ENCODE data around the gene CXorf38.
A peak's percentile ranks its signal among the peaks of the same experiment; 100 is the strongest.

Gene CXorf38

DNA sequence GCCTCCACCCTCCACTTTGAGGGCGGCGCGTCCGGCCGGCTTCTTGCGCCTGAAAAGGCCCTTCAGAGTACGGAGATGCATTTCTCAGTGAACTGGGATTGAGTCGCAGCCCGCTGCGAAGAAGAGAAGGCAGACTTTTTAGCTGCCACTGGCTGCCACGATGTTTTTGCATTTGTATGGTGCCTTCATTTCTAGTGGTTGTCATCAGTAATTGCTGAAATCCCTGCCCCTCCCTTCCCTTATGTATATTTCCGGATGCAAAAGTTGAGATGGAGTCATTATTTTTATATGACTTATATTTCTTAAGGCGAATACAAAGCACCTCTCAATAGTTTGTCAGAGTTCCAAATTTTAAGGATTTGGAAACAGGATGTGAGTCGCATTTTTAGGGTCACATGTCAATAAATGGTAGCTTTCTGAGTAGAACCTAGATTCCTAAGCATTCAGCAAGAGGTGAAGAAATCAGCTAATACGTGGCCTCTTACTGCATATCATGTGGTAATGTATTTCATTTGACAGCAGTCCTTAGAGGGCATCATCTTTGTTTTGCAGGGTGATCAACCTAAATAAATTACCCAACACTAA is 65.9 kb downstream of the CXorf38 start:
- Histone ChIP-seq H2AFZ (ENCODE audit: low read depth) (peak overlapping the region; percentile 41), H3K9ac (peak overlapping the region; percentile 58), H3K4me2 (peak overlapping the region; percentile 40), H4K20me1 (ENCODE audit: insufficient read depth) (no peaks in the 10 kb centered on the region), H3K36me3 (ENCODE audit: insufficient read depth) (no peaks in the 10 kb centered on the region), H3K79me2 (ENCODE audit: insufficient read depth, low read depth) (peaks cover 25% of the 10 kb centered on the region), H3K27ac (peak overlapping the region; percentile 63), H3K27me3 (ENCODE audit: insufficient read depth, low read depth) (no peaks in the 10 kb centered on the region), H3K4me1 (ENCODE audit: low read depth, poor library complexity, severe bottlenecking) (peaks cover 35% of the 10 kb centered on the region), H3K4me3 (IDR thresholded peaks at IDR 0.05; ENCODE audit: insufficient read depth, low read depth, low read length) (no peak overlapping the region)
- TF ChIP-seq, protein P1, sequence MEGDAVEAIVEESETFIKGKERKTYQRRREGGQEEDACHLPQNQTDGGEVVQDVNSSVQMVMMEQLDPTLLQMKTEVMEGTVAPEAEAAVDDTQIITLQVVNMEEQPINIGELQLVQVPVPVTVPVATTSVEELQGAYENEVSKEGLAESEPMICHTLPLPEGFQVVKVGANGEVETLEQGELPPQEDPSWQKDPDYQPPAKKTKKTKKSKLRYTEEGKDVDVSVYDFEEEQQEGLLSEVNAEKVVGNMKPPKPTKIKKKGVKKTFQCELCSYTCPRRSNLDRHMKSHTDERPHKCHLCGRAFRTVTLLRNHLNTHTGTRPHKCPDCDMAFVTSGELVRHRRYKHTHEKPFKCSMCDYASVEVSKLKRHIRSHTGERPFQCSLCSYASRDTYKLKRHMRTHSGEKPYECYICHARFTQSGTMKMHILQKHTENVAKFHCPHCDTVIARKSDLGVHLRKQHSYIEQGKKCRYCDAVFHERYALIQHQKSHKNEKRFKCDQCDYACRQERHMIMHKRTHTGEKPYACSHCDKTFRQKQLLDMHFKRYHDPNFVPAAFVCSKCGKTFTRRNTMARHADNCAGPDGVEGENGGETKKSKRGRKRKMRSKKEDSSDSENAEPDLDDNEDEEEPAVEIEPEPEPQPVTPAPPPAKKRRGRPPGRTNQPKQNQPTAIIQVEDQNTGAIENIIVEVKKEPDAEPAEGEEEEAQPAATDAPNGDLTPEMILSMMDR (conservative IDR thresholded peaks at IDR 0.05; ENCODE audit: low read depth, low read length), result no peak

DNA sequence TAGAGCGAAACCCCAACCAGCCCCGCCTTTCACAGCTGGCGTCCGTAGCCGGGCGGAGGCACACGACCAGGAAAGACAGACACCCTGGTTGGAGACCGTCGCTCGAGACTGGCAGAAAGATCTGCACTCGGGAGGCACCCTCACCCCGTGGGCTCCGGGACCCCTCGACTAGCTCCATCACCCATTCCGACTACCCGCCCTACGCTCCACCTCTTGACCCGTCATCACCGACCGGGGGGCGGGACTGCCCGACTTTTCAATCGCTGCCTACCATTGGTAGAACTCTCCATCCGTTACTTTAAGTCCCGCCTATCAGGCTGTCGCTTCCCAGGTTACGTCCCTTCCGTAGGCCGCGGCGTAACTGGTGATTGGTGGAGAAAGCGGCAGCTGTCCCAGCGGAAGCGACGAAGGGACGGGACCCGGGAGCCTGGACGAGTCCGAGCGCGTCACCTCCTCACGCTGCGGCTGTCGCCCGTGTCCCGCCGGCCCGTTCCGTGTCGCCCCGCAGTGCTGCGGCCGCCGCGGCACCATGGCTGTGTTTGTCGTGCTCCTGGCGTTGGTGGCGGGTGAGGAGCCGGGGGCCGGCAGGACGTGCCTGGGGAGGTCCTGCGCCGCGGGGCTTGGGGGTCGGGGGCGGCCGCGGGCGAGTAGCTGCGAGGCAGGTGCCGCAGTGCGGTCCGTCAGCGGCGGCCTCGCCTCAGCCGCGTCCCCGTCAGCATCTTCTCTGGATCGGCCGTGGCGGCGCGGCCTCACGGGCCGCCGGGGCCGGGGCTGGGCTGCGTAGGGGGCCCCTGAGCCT is 66.6 kb downstream of the CXorf38 start, which contains the start of gene ATP6AP2:
Gene ATP6AP2 (plus strand): TSS at position 434 of the 799 bp plus-strand sequence. CDS start 96 bp downstream, at position 530.
- Histone ChIP-seq H3K4me3 (IDR thresholded peaks at IDR 0.05; ENCODE audit: insufficient read depth, low read depth, low read length) (no peak within 1 kb of the TSS), H3K36me3 (ENCODE audit: insufficient read depth) (no peaks in the 10 kb centered on the region), H3K27ac (peak within 1 kb of the TSS; percentile 63), H3K79me2 (ENCODE audit: insufficient read depth, low read depth) (peaks cover 21% of the 10 kb centered on the region), H2AFZ (ENCODE audit: low read depth) (peak within 1 kb of the TSS; percentile 71), H3K4me2 (peak within 1 kb of the TSS; percentile 69), H3K4me1 (ENCODE audit: low read depth, poor library complexity, severe bottlenecking) (peaks cover 35% of the 10 kb centered on the region), H4K20me1 (ENCODE audit: insufficient read depth) (no peaks in the 10 kb centered on the region), H3K27me3 (ENCODE audit: insufficient read depth, low read depth) (no peaks in the 10 kb centered on the region), H3K9ac (peak within 1 kb of the TSS; percentile 58)
- TF ChIP-seq, protein P1 (conservative IDR thresholded peaks at IDR 0.05; ENCODE audit: low read depth, low read length), result no peak

DNA sequence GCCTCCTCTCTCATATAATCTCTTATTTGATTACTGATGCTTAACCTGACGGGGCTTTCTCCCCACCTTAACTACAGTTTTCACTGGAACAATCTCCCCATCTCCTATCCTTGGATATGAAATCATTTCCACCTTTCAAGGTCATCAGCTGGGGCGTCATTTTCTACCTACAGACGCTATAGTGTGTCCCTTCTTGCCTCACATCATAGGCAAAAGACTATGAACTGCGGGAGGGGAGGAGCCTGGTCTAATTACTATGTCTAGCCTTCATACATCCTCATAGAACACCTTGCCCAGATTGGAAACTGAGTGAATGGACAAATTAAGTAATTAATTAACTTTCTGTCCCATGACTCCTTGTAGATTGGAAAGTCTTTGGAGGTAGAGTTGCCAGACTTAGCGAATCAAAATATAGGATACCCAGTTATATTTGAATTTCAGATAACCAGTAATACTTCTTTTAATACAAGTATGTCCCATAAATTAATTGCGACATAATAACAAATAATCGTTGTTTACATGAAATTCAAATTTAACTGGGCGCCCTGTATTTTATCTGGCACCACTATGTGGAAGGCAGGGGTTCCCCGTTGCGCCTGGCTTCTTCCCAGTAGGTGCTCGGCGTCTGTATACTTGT is 67.3 kb downstream of the CXorf38 start:
- Histone ChIP-seq H4K20me1 (ENCODE audit: insufficient read depth) (no peaks in the 10 kb centered on the region), H3K4me3 (IDR thresholded peaks at IDR 0.05; ENCODE audit: insufficient read depth, low read depth, low read length) (no peak overlapping the region), H3K79me2 (ENCODE audit: insufficient read depth, low read depth) (peaks cover 21% of the 10 kb centered on the region), H3K4me2 (peak overlapping the region; percentile 69), H3K4me1 (ENCODE audit: low read depth, poor library complexity, severe bottlenecking) (peaks cover 29% of the 10 kb centered on the region), H3K27ac (no peak overlapping the region; the same call in 1 of the 2 replicates), H3K9ac (peak overlapping the region; percentile 58; the same call in 1 of the 2 replicates), H2AFZ (ENCODE audit: low read depth) (peak overlapping the region; percentile 71), H3K27me3 (ENCODE audit: insufficient read depth, low read depth) (no peaks in the 10 kb centered on the region), H3K36me3 (ENCODE audit: insufficient read depth) (no peaks in the 10 kb centered on the region)
- TF ChIP-seq, protein P1 (conservative IDR thresholded peaks at IDR 0.05; ENCODE audit: low read depth, low read length), result no peak

DNA sequence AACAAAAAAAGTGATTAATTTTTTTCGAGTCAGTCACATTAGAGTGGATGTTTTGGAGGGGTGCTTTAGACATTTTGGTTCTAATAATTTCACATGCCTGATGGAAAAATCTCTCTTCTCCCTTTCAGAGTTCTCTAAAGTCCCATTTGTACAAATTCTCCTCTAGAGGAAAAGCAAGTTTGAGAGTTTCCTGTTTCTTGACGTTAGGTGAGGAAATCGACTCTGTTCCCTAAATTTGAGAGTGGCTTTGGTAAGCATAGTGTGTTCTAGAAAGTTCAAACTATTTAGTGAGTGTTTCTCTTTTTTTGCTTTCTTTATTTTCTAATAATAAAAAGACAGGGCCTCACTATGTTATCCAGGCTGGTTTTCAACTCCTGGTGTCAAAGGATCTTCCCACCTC is 68.2 kb downstream of the CXorf38 start:
- Histone ChIP-seq H3K27me3 (ENCODE audit: insufficient read depth, low read depth) (no peaks in the 10 kb centered on the region), H3K4me3 (IDR thresholded peaks at IDR 0.05; ENCODE audit: insufficient read depth, low read depth, low read length) (no peak overlapping the region), H3K79me2 (ENCODE audit: insufficient read depth, low read depth) (peaks cover 21% of the 10 kb centered on the region), H3K9ac (no peak overlapping the region), H3K4me1 (ENCODE audit: low read depth, poor library complexity, severe bottlenecking) (peaks cover 22% of the 10 kb centered on the region), H3K36me3 (ENCODE audit: insufficient read depth) (no peaks in the 10 kb centered on the region), H3K27ac (no peak overlapping the region), H4K20me1 (ENCODE audit: insufficient read depth) (no peaks in the 10 kb centered on the region), H3K4me2 (no peak overlapping the region), H2AFZ (ENCODE audit: low read depth) (no peak overlapping the region)
- TF ChIP-seq, protein P1 (conservative IDR thresholded peaks at IDR 0.05; ENCODE audit: low read depth, low read length), result no peak
